AG09319 (cell line): ENCODE results near the gene MAP2K1.

Experiments
- DNase-seq: peaks from one replicate; pipeline ENCODE4 v3.0.0-alpha.2; 2010; ENCODE audit warnings: low read depth; ENCODE audit errors: extremely low read depth
- TF ChIP-seq, protein P1 (sequence below): IDR thresholded peaks from 2 replicates; pipeline ENCODE4 v1.5.1; 2011; ENCODE audit warnings: low read depth, mild to moderate bottlenecking, inconsistent platforms, low read length, moderate library complexity

MAP2K1 gene

DNA sequence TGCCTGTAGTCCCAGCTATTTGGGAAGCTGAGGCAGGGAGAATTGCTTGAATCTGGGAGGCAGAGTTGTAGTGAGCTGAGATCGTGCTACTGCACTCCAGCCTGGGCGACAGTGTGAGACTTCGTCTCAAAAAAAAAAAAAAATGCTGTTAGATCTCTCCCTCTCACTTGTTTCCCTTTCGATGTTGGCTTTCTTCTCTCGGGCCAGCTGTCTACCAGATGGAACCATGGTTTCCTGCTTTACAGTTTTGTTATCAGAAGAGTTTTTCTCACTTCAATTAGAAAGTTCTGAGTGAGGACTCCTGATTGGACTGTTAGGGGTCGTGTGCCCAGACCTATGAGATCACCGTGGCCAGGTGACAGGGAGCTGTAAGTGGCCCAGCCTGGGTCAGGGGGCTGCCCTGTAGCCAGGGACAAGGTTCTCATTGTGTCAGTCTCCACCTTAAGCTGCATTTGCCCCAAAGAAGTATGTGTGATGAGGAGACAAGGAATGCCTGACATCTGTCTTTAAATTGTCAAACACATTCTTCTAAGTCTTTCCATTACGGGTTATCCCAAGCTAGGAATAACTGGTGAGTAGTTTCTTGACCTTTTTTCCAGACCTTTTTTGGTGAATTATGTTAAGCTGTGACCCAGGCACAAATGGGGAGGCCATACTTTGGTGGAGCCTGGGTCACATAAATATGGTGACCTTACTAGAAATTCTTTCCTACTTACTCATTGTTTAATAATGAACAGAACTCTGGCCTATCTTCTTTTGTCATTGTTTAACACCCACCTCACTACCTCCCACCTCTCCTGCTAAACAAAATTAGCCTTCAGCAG lies 85.7 kb downstream of the MAP2K1 start:
- TF ChIP-seq, protein P1, sequence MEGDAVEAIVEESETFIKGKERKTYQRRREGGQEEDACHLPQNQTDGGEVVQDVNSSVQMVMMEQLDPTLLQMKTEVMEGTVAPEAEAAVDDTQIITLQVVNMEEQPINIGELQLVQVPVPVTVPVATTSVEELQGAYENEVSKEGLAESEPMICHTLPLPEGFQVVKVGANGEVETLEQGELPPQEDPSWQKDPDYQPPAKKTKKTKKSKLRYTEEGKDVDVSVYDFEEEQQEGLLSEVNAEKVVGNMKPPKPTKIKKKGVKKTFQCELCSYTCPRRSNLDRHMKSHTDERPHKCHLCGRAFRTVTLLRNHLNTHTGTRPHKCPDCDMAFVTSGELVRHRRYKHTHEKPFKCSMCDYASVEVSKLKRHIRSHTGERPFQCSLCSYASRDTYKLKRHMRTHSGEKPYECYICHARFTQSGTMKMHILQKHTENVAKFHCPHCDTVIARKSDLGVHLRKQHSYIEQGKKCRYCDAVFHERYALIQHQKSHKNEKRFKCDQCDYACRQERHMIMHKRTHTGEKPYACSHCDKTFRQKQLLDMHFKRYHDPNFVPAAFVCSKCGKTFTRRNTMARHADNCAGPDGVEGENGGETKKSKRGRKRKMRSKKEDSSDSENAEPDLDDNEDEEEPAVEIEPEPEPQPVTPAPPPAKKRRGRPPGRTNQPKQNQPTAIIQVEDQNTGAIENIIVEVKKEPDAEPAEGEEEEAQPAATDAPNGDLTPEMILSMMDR = no peak
- DNase-seq = peak; percentile 14

DNA sequence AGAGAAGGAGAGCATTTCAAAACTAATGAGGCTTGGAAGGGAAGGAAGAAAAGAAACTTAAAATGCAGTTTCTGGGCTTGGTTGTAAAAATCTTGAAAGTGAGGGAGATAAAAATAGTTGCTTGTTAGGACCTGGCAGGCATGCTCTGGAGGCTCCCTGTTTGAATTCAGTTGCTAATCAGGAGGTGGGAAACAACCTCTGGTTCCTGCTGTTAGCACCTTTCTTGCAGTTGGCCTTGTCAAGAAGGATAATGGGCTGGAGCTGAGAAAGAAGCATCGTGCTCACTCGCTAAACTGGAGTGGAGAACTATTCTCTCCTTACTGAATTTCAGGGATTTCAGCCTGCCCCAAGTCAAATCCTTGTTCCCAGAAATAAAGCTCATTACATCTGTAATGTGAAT lies 87.4 kb downstream of the MAP2K1 start:
- TF ChIP-seq, protein P1 = no peak
- DNase-seq = no peak

DNA sequence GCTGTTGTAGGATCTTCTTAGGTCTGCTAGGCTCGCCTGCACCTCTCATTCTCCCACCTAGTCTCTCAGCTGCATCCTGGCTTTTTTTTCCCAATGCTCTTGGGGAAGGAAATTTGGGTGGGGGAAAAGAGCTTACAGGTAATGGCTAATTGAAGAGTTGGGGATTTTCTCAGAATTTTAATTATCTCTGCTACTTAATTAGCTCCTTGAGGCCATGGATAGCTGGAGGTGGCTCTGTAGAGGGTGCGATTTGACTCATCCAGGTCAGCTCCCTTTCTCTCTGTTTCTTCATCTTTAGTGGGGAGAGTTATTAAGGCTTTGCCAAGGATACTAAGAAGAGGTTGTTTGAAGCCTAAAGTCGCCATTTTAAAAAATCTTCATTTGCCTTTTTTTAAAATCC lies 88.3 kb downstream of the MAP2K1 start:
- no peak for DNase-seq
- TF ChIP-seq, protein P1 = no peak

DNA sequence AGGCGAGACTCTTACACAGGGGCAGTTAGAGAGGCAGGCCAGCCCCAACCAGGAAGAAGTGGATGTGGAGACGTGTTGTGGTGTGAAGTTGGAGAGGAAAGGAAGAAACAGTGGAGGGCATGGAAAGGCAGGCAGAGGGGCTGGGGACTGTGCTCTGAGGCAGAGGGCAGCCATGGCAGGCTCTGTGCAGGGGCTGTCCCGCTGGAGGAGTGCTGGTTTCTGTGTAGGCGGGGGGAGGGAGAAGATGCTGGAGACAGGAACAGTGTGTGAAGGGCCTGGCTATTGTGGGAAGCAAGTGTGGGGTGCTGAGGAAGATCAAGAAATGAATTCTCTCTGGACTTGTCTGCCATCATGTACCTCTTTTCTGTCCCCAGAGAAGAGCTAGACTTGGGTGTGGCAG lies 89.8 kb downstream of the MAP2K1 start:
- no peak for DNase-seq
- TF ChIP-seq, protein P1 = no peak

DNA sequence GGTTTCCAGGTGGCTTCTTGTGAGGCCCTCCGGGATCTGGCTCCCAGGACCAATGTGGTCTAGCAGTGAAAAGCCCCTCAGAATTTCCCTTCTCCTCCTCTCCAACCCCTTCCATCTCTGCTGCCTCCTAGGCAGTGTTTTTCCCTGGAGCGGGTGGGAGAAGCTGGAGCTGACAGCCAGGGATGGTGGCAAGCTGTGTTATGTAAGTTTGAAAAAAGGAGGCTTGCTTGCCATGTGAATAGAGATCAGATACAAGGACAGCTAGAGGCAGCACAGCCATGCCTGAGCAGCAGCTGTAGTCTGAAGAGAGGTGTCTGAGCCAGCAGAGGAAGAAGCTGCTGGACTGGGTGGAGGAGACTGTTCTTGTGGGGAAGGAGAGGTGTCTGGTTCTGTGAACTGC lies 90.3 kb downstream of the MAP2K1 start:
- TF ChIP-seq, protein P1 = no peak
- no peak for DNase-seq

DNA sequence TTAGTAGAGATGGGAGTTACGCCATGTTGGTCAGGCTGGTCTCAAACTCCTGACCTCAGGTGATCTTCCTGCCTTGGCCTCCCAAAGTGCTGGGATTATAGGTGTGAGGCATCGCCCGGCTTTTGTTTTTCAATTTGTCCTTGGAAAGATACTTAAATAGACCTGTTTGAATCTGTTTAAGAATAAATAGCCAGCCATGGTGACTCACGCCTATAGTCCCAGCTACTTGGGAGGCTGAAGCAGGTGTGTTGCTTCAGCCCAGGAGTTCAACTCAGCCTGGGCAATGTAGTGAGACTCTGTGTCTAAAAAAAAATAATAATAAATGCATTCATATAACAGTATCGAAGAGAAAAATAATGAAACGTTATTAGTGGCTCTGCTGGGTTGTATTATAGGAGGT lies 93.6 kb downstream of the MAP2K1 start:
- TF ChIP-seq, protein P1 = no peak
- DNase-seq = no peak

DNA sequence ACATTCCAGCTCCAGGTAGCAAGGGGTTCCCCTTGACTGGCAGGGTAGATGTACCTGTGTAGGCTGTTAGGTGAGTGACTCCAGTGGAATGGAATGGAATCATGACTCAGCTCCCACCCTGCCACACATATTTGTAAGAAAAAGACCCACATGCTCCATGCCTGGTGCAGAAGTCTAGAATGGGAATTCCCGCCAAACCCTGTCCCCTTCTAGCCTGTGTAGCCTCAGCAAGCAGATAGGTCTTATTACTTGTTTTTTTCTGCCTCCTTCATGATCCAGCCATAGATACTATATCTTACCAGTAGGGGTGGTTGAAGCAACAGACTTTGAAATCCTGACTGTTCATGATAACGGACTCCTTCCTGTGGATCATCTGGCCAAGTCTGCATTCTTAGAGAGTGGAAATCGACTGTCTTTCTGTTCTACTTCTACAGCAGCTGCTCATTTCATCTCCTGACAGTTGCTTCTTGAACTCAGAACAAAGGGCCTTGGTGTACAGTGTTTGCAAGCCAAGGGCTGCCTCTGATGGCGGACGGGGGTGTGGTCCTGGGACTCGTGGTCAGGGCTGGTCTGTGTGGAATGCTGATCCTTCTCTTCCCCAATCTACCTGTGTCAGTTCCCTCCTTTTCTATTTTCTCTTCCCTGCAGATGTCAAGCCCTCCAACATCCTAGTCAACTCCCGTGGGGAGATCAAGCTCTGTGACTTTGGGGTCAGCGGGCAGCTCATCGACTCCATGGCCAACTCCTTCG lies 94.6 kb downstream of the MAP2K1 start:
- no peak for DNase-seq
- TF ChIP-seq, protein P1 = no peak
